Measurements from ENCODE around the gene ZNF70.

DNA sequence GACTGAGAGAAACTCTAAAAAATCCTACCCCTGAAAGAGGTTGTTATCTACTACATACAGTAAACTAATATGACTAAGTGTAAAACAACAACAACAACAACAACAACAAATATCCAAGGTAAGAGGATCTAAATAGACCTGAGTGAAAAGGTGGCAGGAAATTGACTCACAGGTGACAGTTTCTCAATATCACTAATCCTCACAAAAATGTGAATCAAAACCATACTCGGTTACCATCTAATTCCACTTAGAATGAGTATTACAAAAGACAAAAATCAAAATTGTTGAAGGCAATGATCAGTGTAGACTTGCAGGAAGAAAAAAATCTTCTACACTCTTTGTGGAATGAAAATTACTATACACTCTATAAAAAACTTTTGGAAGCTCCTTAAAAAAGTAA, 42.6 kb downstream of the ZNF70 start:
- TF ChIP-seq, protein P1, sequence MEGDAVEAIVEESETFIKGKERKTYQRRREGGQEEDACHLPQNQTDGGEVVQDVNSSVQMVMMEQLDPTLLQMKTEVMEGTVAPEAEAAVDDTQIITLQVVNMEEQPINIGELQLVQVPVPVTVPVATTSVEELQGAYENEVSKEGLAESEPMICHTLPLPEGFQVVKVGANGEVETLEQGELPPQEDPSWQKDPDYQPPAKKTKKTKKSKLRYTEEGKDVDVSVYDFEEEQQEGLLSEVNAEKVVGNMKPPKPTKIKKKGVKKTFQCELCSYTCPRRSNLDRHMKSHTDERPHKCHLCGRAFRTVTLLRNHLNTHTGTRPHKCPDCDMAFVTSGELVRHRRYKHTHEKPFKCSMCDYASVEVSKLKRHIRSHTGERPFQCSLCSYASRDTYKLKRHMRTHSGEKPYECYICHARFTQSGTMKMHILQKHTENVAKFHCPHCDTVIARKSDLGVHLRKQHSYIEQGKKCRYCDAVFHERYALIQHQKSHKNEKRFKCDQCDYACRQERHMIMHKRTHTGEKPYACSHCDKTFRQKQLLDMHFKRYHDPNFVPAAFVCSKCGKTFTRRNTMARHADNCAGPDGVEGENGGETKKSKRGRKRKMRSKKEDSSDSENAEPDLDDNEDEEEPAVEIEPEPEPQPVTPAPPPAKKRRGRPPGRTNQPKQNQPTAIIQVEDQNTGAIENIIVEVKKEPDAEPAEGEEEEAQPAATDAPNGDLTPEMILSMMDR (IDR thresholded peaks at IDR 0.05), result no peak
- TF ChIP-seq POLR2A (IDR thresholded peaks at IDR 0.05), result no peak
